Gastrocnemius medialis (tissue), 4 donors: ENCODE measurements around the gene DMXL1. TPM values are rescaled to one million over a fixed set of nuclear protein-coding genes. Genes with fewer than 3 reads are reported as not detected.

Experiments used
- ATAC-seq, 2 donors: fragments of 150-250 bp; one replicate each; pipeline ENCODE4 v1.9.1; 2016
- DNase-seq, 2 donors: peaks; one replicate each; pipeline ENCODE4 v3.0.0-alpha.2; 2019
- H3K27ac ChIP-seq, 4 donors: fragments of 200-600 bp; sonication (generic); 1 replicate in 1 of 4; 2 replicates in 3 of 4; pipeline ENCODE4 v1.5.1; 2016 to 2018; ENCODE audit warnings: mild to moderate bottlenecking in 2 of 4, moderate library complexity in 1 of 4
- H3K27me3 ChIP-seq, 3 donors: fragments of 200-600 bp; sonication (generic) in 2 of 3; 1 replicate in 1 of 3; 2 replicates in 2 of 3; pipeline versions ENCODE4 v1.5.1 to v1.6.0; 2016 to 2019; ENCODE audit warnings: mild to moderate bottlenecking in 1 of 3, moderate library complexity in 1 of 3
- H3K36me3 ChIP-seq, 2 donors: fragments of 200-600 bp; sonication (generic) in 1 of 2; one replicate each; pipeline ENCODE4 v1.5.1; 2017 to 2018
- H3K4me1 ChIP-seq, 2 donors: fragments of 200-600 bp; sonication (generic) in 1 of 2; one replicate each; pipeline ENCODE4 v1.5.1; 2016 to 2017; ENCODE audit warnings: mild to moderate bottlenecking in 2 of 2
- H3K4me3 ChIP-seq, 4 donors: fragments of 200-600 bp; sonication (generic) in 3 of 4; 1 replicate in 1 of 4; 2 replicates in 3 of 4; pipeline ENCODE4 v1.5.1; 2016 to 2019; ENCODE audit warnings: mild to moderate bottlenecking in 2 of 4
- H3K9me3 ChIP-seq, 3 donors: fragments of 200-600 bp; sonication (generic) in 2 of 3; 1 replicate in 1 of 3; 2 replicates in 2 of 3; pipeline ENCODE4 v1.5.1; 2016 to 2019
- CTCF ChIP-seq, 5 experiments: fragments of 450-650 bp in 3 of 5; fragments of 200-600 bp in 2 of 5; sonication (generic) in 2 of 5; IDR thresholded peaks in 4 of 5; conservative IDR thresholded peaks in 1 of 5; 1 replicate in 4 of 5; 2 replicates in 1 of 5; pipeline ENCODE4 v1.5.1; 2016 to 2019; ENCODE audit warnings: antibody characterized with exemption in 5 of 5, mild to moderate bottlenecking in 3 of 5, moderate library complexity in 3 of 5
- POLR2A ChIP-seq, 2 donors: fragments of 450-650 bp; IDR thresholded peaks; one replicate each; pipeline ENCODE4 v1.6.1; 2017; ENCODE audit warnings: antibody characterized with exemption in 2 of 2, mild to moderate bottlenecking in 2 of 2, moderate library complexity in 2 of 2
- in situ Hi-C, 4 donors: fragments of 200-750 bp; cut with MboI; loops; one replicate each; pipeline versions ENCODE4 v1.15.0 to v1.8.0; 2017; ENCODE audit warnings: low sequenced_read_pairs in 4 of 4
- intact Hi-C: fragments of 100-400 bp; cut with DNase I; formaldehyde crosslinking; loops from one replicate; pipeline ENCODE4 v1.15.1; 2023; ENCODE audit warnings: low total_unique reads
- total RNA-seq, 4 donors: library from RNA; depleted of rRNA; stranded (reverse); fragments of >200 nt; gene quantifications; one replicate each; pipeline versions ENCODE4 v1.1.0 to v1.2.3, GENCODE V29; 2016

Gene DMXL1
- total RNA-seq, 4 donors from 2014 or later, result 17.8 to 31.1 (median 24.3) TPM

GRCh38 chr5:119282628-119283027 is 211.7 kb downstream of the DMXL1 start:
- in situ Hi-C loops, result no loop called here
- no peaks in the 10 kb centered on the region for H3K36me3 ChIP-seq
- H3K27ac ChIP-seq, result no peak overlapping the region
- H3K4me3 ChIP-seq, result no peak overlapping the region
- intact Hi-C loops, result no loop called here
- no peaks in the 10 kb centered on the region for H3K27me3 ChIP-seq
- H3K9me3 ChIP-seq, result no peaks in the 10 kb centered on the region
- ATAC-seq (no peak), DNase-seq (no peak)
- no peak for TF ChIP-seq CTCF (IDR thresholded peaks at IDR 0.05 in 4 of 5, conservative IDR thresholded peaks at IDR 0.05 in 1 of 5)
- no peak for TF ChIP-seq POLR2A (IDR thresholded peaks at IDR 0.05)
- no peaks in the 10 kb centered on the region for H3K4me1 ChIP-seq

GRCh38 chr5:119284031-119284430 is 213.1 kb downstream of the DMXL1 start:
- TF ChIP-seq CTCF (IDR thresholded peaks at IDR 0.05 in 4 of 5, conservative IDR thresholded peaks at IDR 0.05 in 1 of 5) (no peak), POLR2A (IDR thresholded peaks at IDR 0.05) (no peak)
- Histone ChIP-seq H3K4me3 (no peak overlapping the region), H3K4me1 (peaks cover 0 to 7% of the 10 kb centered on the region in 2 donors), H3K27me3 (no peaks in the 10 kb centered on the region), H3K36me3 (no peaks in the 10 kb centered on the region), H3K27ac (no peak overlapping the region), H3K9me3 (no peaks in the 10 kb centered on the region)
- in situ Hi-C loops, result no loop called here
- intact Hi-C loops, result no loop called here
- ATAC-seq, result no peak
- DNase-seq, result no peak

GRCh38 chr5:119285070-119285916 is 214.4 kb downstream of the DMXL1 start:
- no peaks in the 10 kb centered on the region for H3K9me3 ChIP-seq
- intact Hi-C loops (no loop called here), in situ Hi-C loops (no loop called here)
- H3K27me3 ChIP-seq, result no peaks in the 10 kb centered on the region
- peaks cover 3 to 7% of the 10 kb centered on the region in 2 donors for H3K4me1 ChIP-seq
- no peaks in the 10 kb centered on the region for H3K36me3 ChIP-seq
- H3K27ac ChIP-seq, result no peak overlapping the region
- H3K4me3 ChIP-seq, result no peak overlapping the region
- DNase-seq (no peak), ATAC-seq (no peak)
- TF ChIP-seq POLR2A (IDR thresholded peaks at IDR 0.05) (no peak), CTCF (IDR thresholded peaks at IDR 0.05 in 4 of 5, conservative IDR thresholded peaks at IDR 0.05 in 1 of 5) (no peak)

- Histone ChIP-seq H3K9me3 (no peaks in the 10 kb centered on the region), H3K4me3 (no peak overlapping the region), H3K36me3 (no peaks in the 10 kb centered on the region), H3K4me1 (peaks cover 3 to 7% of the 10 kb centered on the region in 2 donors), H3K27me3 (no peaks in the 10 kb centered on the region), H3K27ac (no peak overlapping the region)
- ATAC-seq (no peak), DNase-seq (no peak)
- in situ Hi-C loops (no loop called here), intact Hi-C loops (no loop called here)
- no peak for TF ChIP-seq CTCF (IDR thresholded peaks at IDR 0.05 in 4 of 5, conservative IDR thresholded peaks at IDR 0.05 in 1 of 5)
- TF ChIP-seq POLR2A (IDR thresholded peaks at IDR 0.05), result no peak
These were observed 215.9 kb downstream of the DMXL1 start for GRCh38 chr5:119286511-119287488.
